ENCODE measurements around the gene HTT-AS. TPM values are rescaled to one million over a fixed set of nuclear protein-coding genes. Genes with fewer than 3 reads are reported as not detected.

The HTT-AS gene
- polyA plus RNA-seq, 1 donor from 2014 or later = not detected

- Histone ChIP-seq H3F3A (ENCODE audit: insufficient read depth, low read length, poor library complexity, severe bottlenecking) (no peaks in the 10 kb centered on the region), H3K4me2 (ENCODE audit: low read length) (no peak overlapping the region), H3K9ac (ENCODE audit: low read length) (no peak overlapping the region), H3K36me3 (ENCODE audit: insufficient read depth, low read length) (no peaks in the 10 kb centered on the region), H3K9me3 (ENCODE audit: low read length) (no peaks in the 10 kb centered on the region), H3K27me3 (ENCODE audit: insufficient read depth, low read depth, low read length) (no peaks in the 10 kb centered on the region), H3K79me2 (replicated peaks; ENCODE audit: insufficient read depth, low read length) (peaks cover 44% of the 10 kb centered on the region), H3K9me2 (ENCODE audit: insufficient read depth, low read length) (no peaks in the 10 kb centered on the region), H3K4me3 (ENCODE audit: low read length) (no peak overlapping the region), H2AFZ (ENCODE audit: low read depth, low read length) (no peak overlapping the region), H4K20me1 (ENCODE audit: insufficient read depth) (no peaks in the 10 kb centered on the region), H3K27ac (ENCODE audit: low read length) (no peak overlapping the region)
- TF ChIP-seq EP300 (conservative IDR thresholded peaks at IDR 0.05; ENCODE audit: poor library complexity, severe bottlenecking) = no peak
- TF ChIP-seq POLR2AphosphoS5 (IDR thresholded peaks at IDR 0.05) = no peak
- TF ChIP-seq TAF1 (IDR thresholded peaks at IDR 0.05; ENCODE audit: low read depth) = no peak
- TF ChIP-seq SMC3 (conservative IDR thresholded peaks at IDR 0.05; ENCODE audit: poor library complexity) = no peak
- TF ChIP-seq RAD21 (conservative IDR thresholded peaks at IDR 0.05) = no peak
- TF ChIP-seq MXI1 (conservative IDR thresholded peaks at IDR 0.05; ENCODE audit: poor library complexity, severe bottlenecking) = no peak
- TF ChIP-seq EZH2 (IDR thresholded peaks at IDR 0.05; ENCODE audit: borderline replicate concordance, insufficient read depth, low read length, poor library complexity, severe bottlenecking) = no peak
- no peak for TF ChIP-seq CTCF (IDR thresholded peaks at IDR 0.05; ENCODE audit: poor library complexity, severe bottlenecking)
- no peak for TF ChIP-seq REST (IDR thresholded peaks at IDR 0.05; ENCODE audit: borderline replicate concordance)
These were observed 11.8 kb upstream of the HTT-AS start for GRCh38 chr4:3085948-3086670.

GRCh38 chr4:3083732-3084131, 9.4 kb upstream of the HTT-AS start:
- Histone ChIP-seq H3K79me2 (replicated peaks; ENCODE audit: insufficient read depth, low read length) (peaks cover 66% of the 10 kb centered on the region), H3K9me2 (ENCODE audit: insufficient read depth, low read length) (no peaks in the 10 kb centered on the region), H2AFZ (ENCODE audit: low read depth, low read length) (no peak overlapping the region), H3K4me3 (ENCODE audit: low read length) (no peak overlapping the region), H3K4me2 (ENCODE audit: low read length) (no peak overlapping the region), H3K36me3 (ENCODE audit: insufficient read depth, low read length) (no peaks in the 10 kb centered on the region), H3F3A (ENCODE audit: insufficient read depth, low read length, poor library complexity, severe bottlenecking) (no peaks in the 10 kb centered on the region), H3K27ac (ENCODE audit: low read length) (no peak overlapping the region), H3K9ac (ENCODE audit: low read length) (no peak overlapping the region), H4K20me1 (ENCODE audit: insufficient read depth) (no peaks in the 10 kb centered on the region), H3K27me3 (ENCODE audit: insufficient read depth, low read depth, low read length) (no peaks in the 10 kb centered on the region), H3K9me3 (ENCODE audit: low read length) (no peaks in the 10 kb centered on the region)
- TF ChIP-seq MXI1 (conservative IDR thresholded peaks at IDR 0.05; ENCODE audit: poor library complexity, severe bottlenecking) (no peak), REST (IDR thresholded peaks at IDR 0.05; ENCODE audit: borderline replicate concordance) (no peak), EP300 (conservative IDR thresholded peaks at IDR 0.05; ENCODE audit: poor library complexity, severe bottlenecking) (no peak), CTCF (IDR thresholded peaks at IDR 0.05; ENCODE audit: poor library complexity, severe bottlenecking) (no peak), EZH2 (IDR thresholded peaks at IDR 0.05; ENCODE audit: borderline replicate concordance, insufficient read depth, low read length, poor library complexity, severe bottlenecking) (no peak), TAF1 (IDR thresholded peaks at IDR 0.05; ENCODE audit: low read depth) (no peak), SMC3 (conservative IDR thresholded peaks at IDR 0.05; ENCODE audit: poor library complexity) (no peak), RAD21 (conservative IDR thresholded peaks at IDR 0.05) (no peak), POLR2AphosphoS5 (IDR thresholded peaks at IDR 0.05) (no peak)

Measured in neural cell (in vitro differentiated cells).